PC-3 (cell line): ENCODE measurements around the gene GRXCR1. TPM values are rescaled to one million over a fixed set of nuclear protein-coding genes. Genes with fewer than 3 reads are reported as not detected.

ENCODE experiments used
- ATAC-seq: fragments of 200-7000 bp; cut with Tn5 transposase; 2 replicates; pipeline ENCODE4 v1.9.1; 2020; ENCODE audit warnings: mild to moderate bottlenecking, moderate library complexity
- BruUV-seq: library from RNA; stranded (reverse); fragments of 400-500 nt; replicated peaks from 2 replicates; lab custom pipeline; 2021; lab: Mats Ljungman, UMichigan
- CTCF ChIA-PET: fragments of 300-600 bp; sonication (Branson Sonifier 250); formaldehyde crosslinking; loops from one replicate; lab custom pipeline; 2022; ENCODE audit warnings: antibody characterized with exemption; lab: Charles Lee
- POLR2A ChIA-PET: fragments of 300-600 bp; sonication (Branson Sonifier 250); formaldehyde crosslinking; loops from one replicate; lab custom pipeline; 2022; ENCODE audit warnings: antibody characterized with exemption; ENCODE audit not compliant: unreplicated experiment; lab: Charles Lee
- DNase-seq: peaks from one replicate; pipeline ENCODE4 v3.0.0-alpha.2; 2015
- H2AFZ ChIP-seq: fragments of 300-600 bp; sonication (generic); 2 replicates; pipeline ENCODE4 v1.6.0; 2016; ENCODE audit warnings: antibody characterized with exemption, low read length
- H3F3A ChIP-seq: fragments of 300-600 bp; sonication (generic); one replicate; pipeline ENCODE4 v1.6.0; 2017; ENCODE audit warnings: antibody characterized with exemption, low read length, control low read depth, mild to moderate bottlenecking; ENCODE audit not compliant: unreplicated experiment
- H3K27ac ChIP-seq: fragments of 300-600 bp; sonication (generic); 2 replicates; pipeline ENCODE4 v1.5.1; 2016; ENCODE audit warnings: mild to moderate bottlenecking, low read length
- H3K27me3 ChIP-seq: fragments of 300-600 bp; sonication (generic); 2 replicates; pipeline ENCODE4 v1.6.1; 2016; ENCODE audit warnings: low read length, mixed read lengths
- H3K36me3 ChIP-seq: fragments of 300-600 bp; sonication (generic); 2 replicates; pipeline ENCODE4 v1.6.1; 2016; ENCODE audit warnings: low read depth, mixed run types, low read length, mixed read lengths
- H3K4me1 ChIP-seq: fragments of 300-600 bp; sonication (generic); 2 replicates; pipeline ENCODE4 v1.5.1; 2016; ENCODE audit warnings: low read length; ENCODE audit not compliant: insufficient read depth
- H3K4me2 ChIP-seq: fragments of 300-600 bp; sonication (generic); 2 replicates; pipeline ENCODE4 v1.6.0; 2016; ENCODE audit warnings: low read length
- H3K4me3 ChIP-seq: fragments of 300-600 bp; sonication (generic); 2 replicates; pipeline ENCODE4 v1.5.1; 2016; ENCODE audit warnings: mild to moderate bottlenecking, low read length, mixed read lengths
- H3K79me2 ChIP-seq: fragments of 300-600 bp; sonication (generic); 2 replicates; pipeline ENCODE4 v1.6.1; 2017; ENCODE audit warnings: low read length, mixed read lengths
- H3K9ac ChIP-seq: fragments of 300-600 bp; sonication (generic); 2 replicates; pipeline ENCODE4 v1.6.0; 2016; ENCODE audit warnings: mild to moderate bottlenecking, low read length
- H3K9me2 ChIP-seq: fragments of 300-600 bp; sonication (generic); replicated peaks from 2 replicates; pipeline ENCODE4 v1.6.1; 2016; ENCODE audit warnings: mixed run types, low read length, mixed read lengths
- H3K9me3 ChIP-seq: fragments of 300-600 bp; sonication (generic); 2 replicates; pipeline ENCODE4 v1.6.1; 2016; ENCODE audit warnings: low read length, mixed read lengths
- H4K20me1 ChIP-seq: fragments of 300-600 bp; sonication (generic); 2 replicates; pipeline ENCODE4 v1.6.1; 2016; ENCODE audit warnings: low read length, mixed read lengths
- EZH2 ChIP-seq: fragments of 300-600 bp; sonication (generic); IDR thresholded peaks from one replicate; pipeline ENCODE4 v1.6.1; 2017; ENCODE audit warnings: antibody characterized with exemption, mild to moderate bottlenecking, low read length; ENCODE audit not compliant: unreplicated experiment
- EZH2phosphoT487 ChIP-seq: fragments of 300-600 bp; sonication (generic); IDR thresholded peaks from 2 replicates; pipeline ENCODE4 v1.6.1; 2018; ENCODE audit warnings: mild to moderate bottlenecking, antibody characterized with exemption, low read length, borderline replicate concordance
- intact Hi-C: fragments of 100-400 bp; cut with micrococcal nuclease; formaldehyde crosslinking; loops from 2 replicates; pipeline ENCODE4 v1.9.0; 2023
- total RNA-seq: library from RNA; depleted of rRNA; stranded (reverse); fragments of >200 nt; gene quantifications from 2 replicates; pipeline ENCODE4 v1.2.3, GENCODE V29; 2014
- TF ChIP-seq, protein P1 (sequence below): fragments of 300-600 bp; sonication (generic); conservative IDR thresholded peaks from 2 replicates; pipeline ENCODE4 v1.5.1; 2017; ENCODE audit warnings: antibody characterized with exemption, low read depth, mild to moderate bottlenecking, low read length

The GRXCR1 gene
- total RNA-seq, 1 experiment from 2014 or later, result not detected

DNA sequence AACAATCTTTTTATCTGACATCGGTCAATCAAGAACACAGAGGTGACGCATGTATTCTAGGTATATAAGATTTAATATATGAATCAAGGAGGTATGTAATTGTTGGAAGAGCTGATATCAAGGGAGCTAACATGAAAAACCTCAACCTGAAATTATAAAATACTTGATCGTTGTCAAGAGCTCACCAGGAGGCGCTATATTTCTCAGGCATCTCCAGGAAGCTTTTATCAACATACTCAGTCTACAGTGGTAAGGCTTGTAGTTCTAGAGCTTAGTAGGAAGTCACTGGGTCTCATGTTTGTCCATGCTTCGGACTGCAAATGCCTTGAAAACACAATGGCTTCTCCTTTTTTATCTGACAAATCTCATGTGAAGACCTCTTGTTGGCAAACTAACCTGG lies 156.1 kb downstream of the GRXCR1 start:
- H3K9me2 ChIP-seq, result no peaks in the 10 kb centered on the region
- no peak overlapping the region for H3K4me3 ChIP-seq
- H3K79me2 ChIP-seq, result no peaks in the 10 kb centered on the region
- TF ChIP-seq EZH2phosphoT487 (no peak), EZH2 (no peak)
- TF ChIP-seq, protein P1, sequence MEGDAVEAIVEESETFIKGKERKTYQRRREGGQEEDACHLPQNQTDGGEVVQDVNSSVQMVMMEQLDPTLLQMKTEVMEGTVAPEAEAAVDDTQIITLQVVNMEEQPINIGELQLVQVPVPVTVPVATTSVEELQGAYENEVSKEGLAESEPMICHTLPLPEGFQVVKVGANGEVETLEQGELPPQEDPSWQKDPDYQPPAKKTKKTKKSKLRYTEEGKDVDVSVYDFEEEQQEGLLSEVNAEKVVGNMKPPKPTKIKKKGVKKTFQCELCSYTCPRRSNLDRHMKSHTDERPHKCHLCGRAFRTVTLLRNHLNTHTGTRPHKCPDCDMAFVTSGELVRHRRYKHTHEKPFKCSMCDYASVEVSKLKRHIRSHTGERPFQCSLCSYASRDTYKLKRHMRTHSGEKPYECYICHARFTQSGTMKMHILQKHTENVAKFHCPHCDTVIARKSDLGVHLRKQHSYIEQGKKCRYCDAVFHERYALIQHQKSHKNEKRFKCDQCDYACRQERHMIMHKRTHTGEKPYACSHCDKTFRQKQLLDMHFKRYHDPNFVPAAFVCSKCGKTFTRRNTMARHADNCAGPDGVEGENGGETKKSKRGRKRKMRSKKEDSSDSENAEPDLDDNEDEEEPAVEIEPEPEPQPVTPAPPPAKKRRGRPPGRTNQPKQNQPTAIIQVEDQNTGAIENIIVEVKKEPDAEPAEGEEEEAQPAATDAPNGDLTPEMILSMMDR, result peak; percentile 57
- CTCF ChIA-PET, result no interaction called here
- no TSS peak for BruUV-seq
- no peak overlapping the region for H3K9ac ChIP-seq
- no peaks in the 10 kb centered on the region for H3K9me3 ChIP-seq
- DNase-seq (peak; percentile 15), ATAC-seq (no peak)
- H3K27ac ChIP-seq, result no peak overlapping the region
- no peaks in the 10 kb centered on the region for H3K4me1 ChIP-seq
- H4K20me1 ChIP-seq, result no peaks in the 10 kb centered on the region
- no peaks in the 10 kb centered on the region for H3K36me3 ChIP-seq
- H3F3A ChIP-seq, result no peaks in the 10 kb centered on the region
- intact Hi-C loops, result no loop called here
- H3K27me3 ChIP-seq, result no peaks in the 10 kb centered on the region
- H2AFZ ChIP-seq, result no peak overlapping the region
- no peak overlapping the region for H3K4me2 ChIP-seq
- POLR2A ChIA-PET, result no interaction called here

DNA sequence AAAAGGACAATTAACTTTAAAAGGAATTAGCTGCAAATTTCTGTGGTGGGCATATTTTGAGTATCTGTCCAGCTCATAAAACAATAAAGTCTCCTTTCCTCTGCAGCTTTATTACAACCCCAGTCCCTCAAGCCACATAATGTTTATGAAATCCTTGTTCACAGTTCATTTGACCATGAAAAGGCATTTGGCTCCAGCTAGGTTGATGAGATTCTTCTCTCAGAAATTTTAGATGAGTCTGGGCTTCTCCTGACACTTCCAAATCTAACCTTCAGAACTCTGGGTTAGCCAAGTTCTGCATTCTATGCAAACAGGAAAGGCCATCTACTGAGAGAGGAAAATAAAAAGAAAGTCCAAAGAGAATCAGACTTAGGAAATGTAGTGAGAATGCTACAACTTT lies 156.8 kb downstream of the GRXCR1 start:
- Histone ChIP-seq H3K27me3 (no peaks in the 10 kb centered on the region), H3F3A (no peaks in the 10 kb centered on the region), H3K36me3 (no peaks in the 10 kb centered on the region), H3K4me3 (no peak overlapping the region), H3K27ac (no peak overlapping the region), H3K9ac (no peak overlapping the region), H3K4me2 (no peak overlapping the region), H3K9me3 (no peaks in the 10 kb centered on the region), H2AFZ (no peak overlapping the region), H3K9me2 (no peaks in the 10 kb centered on the region), H4K20me1 (no peaks in the 10 kb centered on the region), H3K79me2 (no peaks in the 10 kb centered on the region), H3K4me1 (no peaks in the 10 kb centered on the region)
- ChIA-PET POLR2A (no interaction called here), CTCF (no interaction called here)
- intact Hi-C loops, result no loop called here
- ATAC-seq (no peak), DNase-seq (no peak)
- TF ChIP-seq EZH2 (no peak), EZH2phosphoT487 (no peak)
- TF ChIP-seq, protein P1, result no peak
- BruUV-seq, result no TSS peak

DNA sequence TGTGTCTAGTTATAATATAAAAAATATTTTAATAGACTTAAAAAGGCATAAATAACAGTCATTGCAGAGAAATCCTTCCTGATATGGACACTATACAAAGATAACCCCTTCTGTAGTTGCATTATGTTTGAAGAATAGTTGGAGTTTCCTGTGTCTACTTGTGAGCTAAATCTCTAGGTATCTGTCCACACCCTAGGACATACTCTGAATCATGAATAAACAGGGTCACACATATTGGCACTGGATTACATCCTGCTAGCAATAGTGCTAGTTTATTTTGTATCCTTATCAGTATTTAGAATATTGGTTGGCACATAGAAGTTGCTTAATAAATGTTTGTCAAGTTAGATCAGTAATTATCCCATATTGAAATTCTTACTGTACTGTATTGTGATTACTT lies 173.9 kb downstream of the GRXCR1 start:
- no peak overlapping the region for H2AFZ ChIP-seq
- H3K36me3 ChIP-seq, result no peaks in the 10 kb centered on the region
- H3K4me2 ChIP-seq, result no peak overlapping the region
- peak; percentile 44 for DNase-seq
- no peak for TF ChIP-seq EZH2phosphoT487
- TF ChIP-seq, protein P1, result no peak
- TF ChIP-seq EZH2, result no peak
- H3K4me3 ChIP-seq, result no peak overlapping the region
- peak; percentile 81 for ATAC-seq
- H3K4me1 ChIP-seq, result peaks cover 2% of the 10 kb centered on the region; the same call in 1 of the 2 replicates
- POLR2A ChIA-PET, result no interaction called here
- CTCF ChIA-PET, result no interaction called here
- no peaks in the 10 kb centered on the region for H3K79me2 ChIP-seq
- intact Hi-C loops, result no loop called here
- no peaks in the 10 kb centered on the region for H3K9me3 ChIP-seq
- BruUV-seq, result no TSS peak
- no peaks in the 10 kb centered on the region for H4K20me1 ChIP-seq
- H3K9ac ChIP-seq, result no peak overlapping the region
- H3F3A ChIP-seq, result no peaks in the 10 kb centered on the region
- no peaks in the 10 kb centered on the region for H3K27me3 ChIP-seq
- no peaks in the 10 kb centered on the region for H3K9me2 ChIP-seq
- H3K27ac ChIP-seq, result no peak overlapping the region
